Mesodermal cell (in vitro differentiated cells): ENCODE data around the gene VANGL2.
A peak's percentile ranks its signal among the peaks of the same experiment; 100 is the strongest.

Source experiments
- H3K27ac ChIP-seq: 2 replicates; pipeline ENCODE4 v1.7.0; 2013; ENCODE audit warnings: mild to moderate bottlenecking, low read depth, low read length, moderate library complexity; ENCODE audit not compliant: severe bottlenecking
- H3K36me3 ChIP-seq: 2 replicates; pipeline ENCODE4 v1.7.1; 2013; ENCODE audit warnings: mild to moderate bottlenecking, low read length, moderate library complexity; ENCODE audit not compliant: control insufficient read depth, insufficient read depth
- H3K4me1 ChIP-seq: one replicate; pipeline ENCODE4 v1.7.1; 2013; ENCODE audit warnings: mild to moderate bottlenecking, low read length; ENCODE audit not compliant: insufficient read depth, control insufficient read depth, poor library complexity, severe bottlenecking
- H3K4me3 ChIP-seq: 2 replicates; pipeline ENCODE4 v1.7.0; 2013; ENCODE audit warnings: low read length, control low read depth, mild to moderate bottlenecking; ENCODE audit not compliant: insufficient read depth, poor library complexity, severe bottlenecking; ENCODE audit errors: extremely low read depth
- H3K9me3 ChIP-seq: 2 replicates; pipeline ENCODE4 v1.7.1; 2013; ENCODE audit warnings: mild to moderate bottlenecking, low read length, moderate library complexity; ENCODE audit not compliant: control insufficient read depth
- WGBS, 2 experiments: methylation state at CpG; one replicate each; pipeline ENCODE4 v1.1.5; 2013; ENCODE audit warnings: missing lambda C conversion rate in 2 of 2; ENCODE audit not compliant: insufficient coverage in 2 of 2; 5-methylcytosine and 5-hydroxymethylcytosine counted together

VANGL2 gene

DNA sequence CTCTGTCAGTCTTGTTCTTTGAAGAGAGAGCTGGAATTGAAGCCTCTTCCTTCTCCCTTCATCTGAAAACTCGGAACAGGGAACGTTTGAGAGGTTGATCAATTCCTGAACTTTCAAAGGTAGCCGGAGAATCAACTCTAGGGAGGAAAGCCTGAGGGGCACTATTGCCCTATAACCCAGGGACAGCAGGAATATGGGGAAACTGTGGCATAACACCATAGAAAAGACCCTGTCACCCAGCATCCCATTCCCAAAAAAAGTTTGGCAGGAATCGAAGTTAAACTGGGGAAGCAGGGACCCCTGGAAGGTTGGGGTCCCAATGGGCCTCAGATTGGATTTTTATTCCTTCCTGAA lies 38.6 kb upstream of the VANGL2 start:
- Histone ChIP-seq H3K4me3 (no peak overlapping the region), H3K27ac (peak overlapping the region; percentile 90), H3K4me1 (peaks cover 12% of the 10 kb centered on the region), H3K9me3 (no peaks in the 10 kb centered on the region), H3K36me3 (peaks cover 40% of the 10 kb centered on the region)
- WGBS, 2 experiments, result 80 to 100% methylated on average over 1 of the region's 4 CpGs

DNA sequence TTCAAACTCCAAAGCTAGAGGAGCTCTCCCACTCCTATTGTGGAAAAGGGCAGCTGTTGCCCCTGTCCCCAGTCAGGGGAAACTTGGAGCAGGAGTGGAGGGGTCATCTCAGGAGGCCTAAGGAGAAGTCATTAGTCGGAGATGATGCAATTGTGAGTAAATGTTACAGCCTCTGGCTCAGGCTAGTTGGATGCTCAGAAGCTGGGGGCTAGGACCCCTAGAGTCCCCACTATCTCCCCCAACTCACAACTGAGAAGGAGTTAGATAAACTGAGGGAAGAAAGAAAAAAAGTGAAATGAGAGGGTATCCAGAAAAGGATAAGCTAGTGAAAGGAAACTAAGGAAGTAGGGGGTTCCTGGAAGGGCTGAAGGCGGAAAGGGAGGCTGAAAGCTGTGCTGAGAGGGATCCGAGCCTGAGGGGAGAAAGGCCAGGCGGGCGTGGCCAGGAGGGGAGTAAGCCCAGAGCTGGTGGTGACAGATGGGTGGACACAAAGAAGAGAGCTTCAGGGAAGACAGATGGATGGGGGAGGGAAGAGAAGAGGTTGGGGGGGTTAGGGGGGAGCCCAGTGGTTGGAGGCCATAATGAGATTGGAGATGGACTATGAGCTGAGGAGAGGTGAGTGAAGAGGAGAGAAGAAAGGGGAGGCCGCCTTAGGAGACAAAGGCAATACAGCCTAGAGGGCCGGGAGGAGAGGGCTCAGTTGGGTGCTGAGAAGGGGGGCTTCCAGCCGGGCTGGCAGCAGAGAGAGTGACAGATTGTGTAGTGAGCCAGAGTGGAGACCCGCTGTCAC lies 38.0 kb upstream of the VANGL2 start:
- Histone ChIP-seq H3K27ac (peak overlapping the region; percentile 90), H3K36me3 (peaks cover 34% of the 10 kb centered on the region), H3K9me3 (no peaks in the 10 kb centered on the region), H3K4me1 (peaks cover 12% of the 10 kb centered on the region), H3K4me3 (no peak overlapping the region)
- WGBS, 2 experiments, result 73 to 76% methylated on average over 8 of the region's 9 CpGs

DNA sequence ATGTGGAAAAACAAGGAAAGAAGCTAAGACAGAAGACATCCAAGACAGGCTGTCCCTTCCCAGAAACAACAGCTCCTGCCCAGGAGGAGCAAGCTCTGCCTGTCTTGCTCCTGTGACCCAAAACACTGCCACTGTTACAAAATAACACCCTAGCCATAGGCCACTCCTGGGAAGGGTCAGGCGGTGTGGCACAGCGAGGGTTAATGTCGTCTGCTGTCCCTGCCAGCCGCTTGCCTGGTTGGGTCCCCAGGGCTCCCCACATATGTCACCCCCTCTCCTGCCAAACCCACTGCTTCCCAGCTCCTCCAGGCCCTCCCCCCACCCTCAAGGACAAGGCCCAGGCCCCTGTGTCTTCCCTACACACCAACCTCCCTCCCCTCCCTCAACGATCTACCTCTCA lies 37.4 kb upstream of the VANGL2 start:
- no peaks in the 10 kb centered on the region for H3K9me3 ChIP-seq
- H3K27ac ChIP-seq, result peak overlapping the region; percentile 90
- H3K4me3 ChIP-seq, result no peak overlapping the region
- peaks cover 28% of the 10 kb centered on the region for H3K36me3 ChIP-seq
- 67 to 72% methylated on average over 3 to 4 of the region's 5 CpGs for WGBS, 2 experiments
- H3K4me1 ChIP-seq, result peaks cover 12% of the 10 kb centered on the region

DNA sequence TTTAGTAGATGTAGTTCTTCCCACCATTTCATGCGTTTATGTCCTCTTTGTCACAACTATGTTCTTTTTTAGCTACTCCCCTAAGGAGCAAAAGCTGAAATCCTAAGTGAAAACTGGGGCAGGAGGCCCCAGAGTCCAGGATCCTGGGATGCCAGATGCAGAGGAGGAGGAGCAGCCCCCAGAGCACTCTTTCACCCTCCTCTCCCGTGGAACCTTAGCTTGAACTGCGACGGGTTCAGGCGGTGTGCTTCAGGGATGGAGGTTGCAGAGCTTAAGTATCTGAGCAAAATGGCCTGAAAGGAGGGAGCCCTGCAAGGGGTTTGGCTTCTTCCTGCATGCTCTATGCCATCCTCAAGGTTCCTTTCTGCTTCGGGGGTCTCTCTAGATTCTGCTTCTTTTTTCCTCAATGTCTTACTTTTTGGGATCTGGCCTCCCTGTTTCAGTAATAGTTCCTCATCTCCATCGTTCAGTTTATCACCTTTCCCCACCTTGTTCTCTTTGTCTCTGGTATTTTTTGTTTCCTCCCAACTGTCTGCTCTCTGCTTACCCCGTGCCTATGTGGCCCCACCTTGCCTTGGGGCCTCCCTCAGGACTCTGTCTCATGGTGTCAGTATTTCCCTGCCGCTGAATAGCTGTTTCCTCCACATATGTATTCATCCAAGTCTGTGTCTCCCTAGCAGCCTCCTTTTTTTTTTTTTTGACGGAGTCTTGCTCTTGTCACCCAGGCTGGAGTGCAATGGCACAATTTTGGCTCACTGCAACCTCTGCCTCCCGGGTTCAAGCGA lies 36.2 kb upstream of the VANGL2 start:
- WGBS, 2 experiments, result 80 to 85% methylated on average over 7 to 8 of the region's 12 CpGs
- H3K4me1 ChIP-seq, result peaks cover 12% of the 10 kb centered on the region
- H3K36me3 ChIP-seq, result peaks cover 18% of the 10 kb centered on the region
- H3K4me3 ChIP-seq, result no peak overlapping the region
- no peak overlapping the region for H3K27ac ChIP-seq
- H3K9me3 ChIP-seq, result no peaks in the 10 kb centered on the region

DNA sequence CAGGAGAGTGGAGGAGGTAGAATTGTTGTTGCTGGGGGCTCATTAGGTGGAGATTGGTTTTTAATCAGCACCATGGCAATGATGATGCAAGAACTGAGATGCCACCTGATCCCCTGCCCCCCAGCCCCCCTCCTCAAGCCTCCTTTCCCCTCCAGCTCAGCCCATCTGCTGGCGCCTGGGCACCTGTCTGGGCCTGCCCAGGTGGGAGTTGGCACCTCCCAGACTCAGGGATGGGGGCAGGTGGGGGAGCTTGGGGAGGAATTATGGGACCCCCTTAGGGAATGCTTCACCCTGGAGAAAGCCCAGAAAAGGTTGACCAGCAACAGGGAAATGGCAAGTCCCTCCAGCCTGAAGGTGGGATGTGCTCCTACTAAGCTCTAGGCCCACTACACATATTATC lies 35.0 kb upstream of the VANGL2 start:
- Histone ChIP-seq H3K4me3 (no peak overlapping the region), H3K4me1 (peaks cover 12% of the 10 kb centered on the region), H3K9me3 (no peaks in the 10 kb centered on the region), H3K27ac (no peak overlapping the region), H3K36me3 (peaks cover 8% of the 10 kb centered on the region)
- WGBS, 2 experiments, result no CpG with 5 or more reads among the region's 1 CpG

DNA sequence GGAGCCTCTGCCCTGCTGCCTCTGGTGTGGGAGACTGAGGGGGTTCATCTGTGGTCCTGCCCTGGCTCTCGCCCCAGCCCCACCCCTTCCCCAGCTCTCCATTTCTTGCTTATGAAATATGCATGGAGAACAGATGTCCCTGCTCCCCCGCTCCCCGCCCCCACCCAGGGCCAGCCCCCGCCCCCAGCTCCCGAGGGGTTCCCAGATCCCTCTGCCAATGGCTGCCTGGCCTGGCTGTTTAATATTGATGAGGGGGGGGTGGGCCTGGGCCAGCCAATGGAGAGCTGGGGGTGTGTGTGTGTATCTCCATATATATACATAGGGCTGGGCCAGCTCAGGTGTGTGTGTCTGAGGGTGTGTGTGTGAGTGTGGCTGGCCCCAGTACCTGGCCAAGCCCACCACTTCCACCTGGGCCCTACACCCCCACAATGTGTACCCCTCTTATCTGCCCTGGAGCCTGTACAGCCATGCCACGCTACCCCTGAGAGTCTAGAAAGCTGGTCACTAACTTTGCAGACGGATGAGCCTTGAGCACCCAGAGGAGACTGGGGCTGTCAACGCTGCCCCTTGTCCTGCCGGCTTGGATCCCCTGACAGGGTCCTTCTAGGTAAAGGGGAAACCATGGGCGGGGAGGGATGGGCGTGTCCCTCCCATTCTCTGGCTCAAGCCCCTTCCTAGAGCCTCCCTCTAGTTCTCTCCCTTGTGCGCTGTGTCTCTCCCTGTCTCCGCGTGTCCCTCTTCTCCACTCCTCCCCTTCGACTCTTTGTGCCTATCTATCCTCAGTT lies 33.4 kb upstream of the VANGL2 start, which contains the start of gene NHLH1:
TSS of gene NHLH1 (plus strand) at position 341 of the 785 bp plus-strand sequence. CDS start 3,661 bp downstream, outside the sequence.
- Histone ChIP-seq H3K4me3 (no peak within 1 kb of the TSS), H3K36me3 (no peaks in the 10 kb centered on the region), H3K4me1 (peaks cover 9% of the 10 kb centered on the region), H3K27ac (no peak within 1 kb of the TSS), H3K9me3 (no peaks in the 10 kb centered on the region)
- 76 to 88% methylated on average over 5 to 7 of the region's 15 CpGs for WGBS, 2 experiments

DNA sequence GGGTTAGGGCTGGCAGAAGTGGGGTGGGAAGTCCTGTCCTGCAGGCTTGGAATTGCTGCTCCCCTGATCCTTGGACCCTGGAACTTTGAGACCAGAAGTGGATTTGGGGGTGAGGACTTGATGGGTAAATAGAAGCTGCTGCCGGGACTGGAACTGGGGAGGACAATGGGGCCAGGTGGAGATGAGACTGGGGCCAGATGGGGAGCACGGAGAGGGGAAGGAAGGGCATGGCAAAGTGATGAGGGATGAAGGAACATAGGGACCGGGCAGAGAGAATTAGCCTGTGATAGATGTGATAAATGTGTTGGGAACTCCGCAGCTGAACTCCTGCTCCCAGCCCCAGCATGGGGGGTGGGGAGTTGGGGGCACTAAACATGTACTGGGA lies 32.9 kb upstream of the VANGL2 start:
- H3K27ac ChIP-seq, result no peak overlapping the region
- H3K4me3 ChIP-seq, result no peak overlapping the region
- 87 to 94% methylated on average over 4 of the region's 4 CpGs for WGBS, 2 experiments
- H3K36me3 ChIP-seq, result no peaks in the 10 kb centered on the region
- peaks cover 3% of the 10 kb centered on the region for H3K4me1 ChIP-seq
- H3K9me3 ChIP-seq, result no peaks in the 10 kb centered on the region

DNA sequence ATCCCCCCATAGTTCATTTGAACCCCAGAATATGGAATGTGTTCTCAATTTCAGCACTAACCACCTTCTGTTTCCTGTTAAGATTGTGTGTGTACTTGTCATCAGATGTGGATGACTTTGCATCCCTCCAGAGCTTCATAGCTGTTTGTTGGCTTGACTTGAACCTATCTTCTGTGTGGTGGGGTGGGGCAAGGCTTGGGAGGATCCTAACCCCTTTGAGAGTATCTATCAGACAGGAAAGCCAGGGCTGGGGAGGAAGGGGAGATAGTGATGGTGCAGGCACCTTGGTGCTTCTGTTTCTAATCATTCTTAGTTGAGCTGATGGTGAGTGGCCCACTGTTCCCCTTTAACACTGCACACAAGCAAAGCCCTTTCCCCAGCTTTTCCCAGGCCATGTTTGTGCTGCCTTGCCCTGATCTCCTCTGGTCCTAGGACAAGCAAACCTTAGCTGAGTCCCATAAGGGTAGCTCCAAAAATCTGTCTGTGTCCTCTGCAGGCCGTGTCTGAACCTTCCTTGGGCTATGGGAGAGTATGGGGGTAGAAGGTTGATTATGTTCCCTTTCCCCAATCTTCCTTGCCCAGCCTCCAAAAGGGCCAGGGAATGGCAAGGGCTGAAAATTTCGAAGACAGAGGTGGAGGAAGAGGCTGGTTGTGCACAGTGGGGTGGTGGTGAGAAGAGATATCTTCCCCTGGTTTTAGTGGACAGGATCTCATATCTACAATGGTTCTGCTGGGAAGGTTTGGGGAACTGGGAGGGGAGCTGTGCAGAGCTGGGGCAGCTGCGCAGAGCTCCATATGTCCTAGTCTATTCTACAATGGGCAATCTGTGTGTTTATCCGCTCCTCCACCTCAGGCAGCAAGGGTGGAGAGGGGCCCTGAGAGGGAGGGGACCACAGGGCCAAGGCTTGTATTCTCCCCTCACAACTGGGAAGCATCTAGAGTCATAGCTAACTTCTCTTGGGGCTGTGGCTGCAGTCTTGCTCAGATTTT lies 32.1 kb upstream of the VANGL2 start:
- Histone ChIP-seq H3K4me1 (no peaks in the 10 kb centered on the region), H3K27ac (no peak overlapping the region), H3K4me3 (no peak overlapping the region), H3K36me3 (no peaks in the 10 kb centered on the region), H3K9me3 (no peaks in the 10 kb centered on the region)
- WGBS, 2 experiments, result 89% methylated on average over 3 of the region's 4 CpGs; no CpG with 5 or more reads in 1 of the 2 experiments

DNA sequence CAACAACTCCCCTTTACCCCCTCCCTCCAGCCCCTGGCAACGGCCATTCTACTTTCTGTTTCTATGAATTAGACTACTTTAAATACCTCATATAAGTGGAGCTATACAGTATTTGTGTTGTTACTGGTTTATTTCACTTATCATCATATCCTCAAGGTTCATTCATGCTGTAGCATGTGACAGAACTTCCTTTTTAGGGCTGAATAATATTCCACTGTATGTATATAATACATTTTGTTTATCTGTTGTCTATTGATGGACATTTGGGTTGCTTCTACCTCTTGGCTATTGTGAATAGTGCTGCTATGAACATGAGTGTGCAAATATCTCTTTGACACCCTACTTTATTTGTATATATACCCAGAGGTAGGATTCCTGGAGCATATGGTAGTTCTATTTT lies 31.3 kb upstream of the VANGL2 start:
- H3K27ac ChIP-seq, result no peak overlapping the region
- no CpG with 5 or more reads among the region's 1 CpG for whole genome bisulfite sequencing, 2 experiments
- H3K4me1 ChIP-seq, result no peaks in the 10 kb centered on the region
- H3K36me3 ChIP-seq, result no peaks in the 10 kb centered on the region
- no peak overlapping the region for H3K4me3 ChIP-seq
- H3K9me3 ChIP-seq, result no peaks in the 10 kb centered on the region
